Omental fat pad (tissue), 4 donors: Measurements from ENCODE around the gene ORC6. TPM values are rescaled to one million over a fixed set of nuclear protein-coding genes. Genes with fewer than 3 reads are reported as not detected.
A peak's percentile ranks its signal among the peaks of the same experiment; 100 is the strongest.

ENCODE experiments used
- ATAC-seq: fragments of 150-250 bp; one replicate; pipeline ENCODE4 v1.9.1; 2016; ENCODE audit warnings: mild to moderate bottlenecking, moderate library complexity; ENCODE audit not compliant: low FRiP score
- DNase-seq: peaks from one replicate; pipeline ENCODE4 v3.0.0-alpha.2; 2019; ENCODE audit warnings: low spot score
- CTCF ChIP-seq, 3 donors: fragments of 450-650 bp; IDR thresholded peaks; one replicate each; pipeline ENCODE4 v1.5.1; 2016 to 2017; ENCODE audit warnings: antibody characterized with exemption in 3 of 3, mild to moderate bottlenecking in 3 of 3, moderate library complexity in 2 of 3
- total RNA-seq, 4 donors: library from RNA; depleted of rRNA; stranded (reverse); fragments of >200 nt; gene quantifications; one replicate each; pipeline ENCODE4 v1.1.0, GENCODE V29; 2016

The ORC6 gene, protein sequence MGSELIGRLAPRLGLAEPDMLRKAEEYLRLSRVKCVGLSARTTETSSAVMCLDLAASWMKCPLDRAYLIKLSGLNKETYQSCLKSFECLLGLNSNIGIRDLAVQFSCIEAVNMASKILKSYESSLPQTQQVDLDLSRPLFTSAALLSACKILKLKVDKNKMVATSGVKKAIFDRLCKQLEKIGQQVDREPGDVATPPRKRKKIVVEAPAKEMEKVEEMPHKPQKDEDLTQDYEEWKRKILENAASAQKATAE
- 1 to 10 TPM in 2 of 4 donors, under 1 TPM in 2; 0.63 to 3.1 (median 1.5) TPM for total RNA-seq

DNA sequence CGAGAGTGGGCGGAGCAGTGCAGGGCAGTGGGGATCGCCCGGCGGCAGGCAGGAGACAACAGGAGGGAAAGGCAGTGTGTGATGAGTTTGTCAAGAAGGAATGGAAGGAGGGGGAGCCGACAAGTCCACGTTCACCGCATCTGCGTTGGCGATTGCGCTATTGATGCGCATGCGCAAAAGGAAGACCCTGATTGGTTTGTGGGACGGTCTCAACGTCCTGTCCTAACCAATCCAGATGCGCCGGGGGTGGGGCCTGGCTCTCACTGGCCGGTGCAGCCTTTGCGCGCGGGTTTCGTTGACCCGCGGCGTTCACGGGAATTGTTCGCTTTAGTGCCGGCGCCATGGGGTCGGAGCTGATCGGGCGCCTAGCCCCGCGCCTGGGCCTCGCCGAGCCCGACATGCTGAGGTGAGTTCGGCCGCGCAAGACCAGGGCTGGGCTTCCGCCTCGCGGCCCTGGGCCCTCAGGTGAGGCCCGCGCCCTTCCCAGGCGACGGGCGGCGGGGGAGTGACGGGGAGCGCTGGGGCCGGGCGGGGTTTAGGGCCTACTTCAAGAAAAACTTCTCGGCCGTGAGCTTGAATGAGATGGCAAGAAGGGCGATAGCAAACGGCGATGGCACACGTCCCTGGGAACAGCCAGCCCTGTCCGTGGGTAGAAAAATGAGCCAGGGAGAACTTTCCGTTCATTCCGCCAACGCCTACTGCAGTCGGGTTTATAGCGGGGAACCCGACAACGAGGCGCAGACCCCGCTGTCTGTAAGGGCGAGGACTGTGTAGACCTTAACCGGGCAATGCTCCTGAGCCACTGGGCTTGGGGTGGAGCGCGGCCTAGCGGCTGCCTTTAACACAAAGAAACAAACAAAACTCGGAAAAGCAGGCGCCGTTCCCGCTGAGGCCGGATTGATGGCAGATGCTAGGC is at the start of gene ORC6:
TSS of gene ORC6 (plus strand) at position 295 of the 916 bp plus-strand sequence. CDS start at position 342, 47 bp downstream.
- ATAC-seq, result peak; percentile 96
- peak; percentile 99 for DNase-seq
- no peak for TF ChIP-seq CTCF (IDR thresholded peaks at IDR 0.05)

GRCh38 chr16:46648656-46649055 is 40.8 kb upstream of the ORC6 start:
- DNase-seq (no peak), ATAC-seq (no peak)
- no peak for TF ChIP-seq CTCF (IDR thresholded peaks at IDR 0.05)

GRCh38 chr16:46649588-46650253 is 39.7 kb upstream of the ORC6 start:
- DNase-seq (no peak), ATAC-seq (peak; percentile 70)
- TF ChIP-seq CTCF (IDR thresholded peaks at IDR 0.05), result no peak

DNA sequence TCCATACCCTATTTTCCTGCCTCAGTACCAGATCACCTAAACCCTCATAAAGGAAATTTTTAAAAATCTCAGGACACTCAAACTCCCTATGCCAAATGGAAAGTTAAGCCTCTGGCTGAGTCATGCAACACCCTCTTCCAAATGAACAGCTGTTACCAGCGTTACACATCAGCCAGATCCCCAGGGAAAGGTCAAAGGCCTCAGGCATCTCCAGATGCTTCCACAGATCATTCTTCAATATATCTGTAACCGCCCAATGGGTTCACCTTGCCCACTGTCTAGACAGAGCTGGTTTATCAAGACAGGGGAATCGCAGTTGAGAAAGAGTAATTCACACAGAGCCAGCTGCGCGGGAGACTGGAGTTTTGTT is 39.2 kb upstream of the ORC6 start:
- no peak for TF ChIP-seq CTCF (IDR thresholded peaks at IDR 0.05)
- DNase-seq, result no peak
- no peak for ATAC-seq

DNA sequence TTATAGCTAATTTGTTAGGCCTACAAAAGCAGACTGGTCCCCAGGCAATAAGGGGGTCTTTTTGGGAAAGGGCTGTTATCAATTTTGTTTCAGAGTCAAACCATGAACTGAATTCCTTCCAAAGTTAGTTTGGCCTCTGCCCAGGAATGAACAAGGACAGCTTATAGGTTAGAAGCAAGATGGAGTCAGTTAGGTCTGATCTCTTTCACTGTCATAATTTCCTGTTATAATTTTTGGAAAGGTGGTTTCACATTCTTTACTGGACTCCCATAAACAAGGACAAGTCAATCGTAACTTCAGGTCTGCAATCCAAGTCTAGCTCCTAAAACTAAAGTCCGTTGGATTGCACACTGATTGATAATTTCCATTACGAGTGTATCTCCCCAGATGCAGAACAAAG is 38.2 kb upstream of the ORC6 start:
- no peak for DNase-seq
- TF ChIP-seq CTCF (IDR thresholded peaks at IDR 0.05), result no peak
- no peak for ATAC-seq

- no peak for DNase-seq
- no peak for TF ChIP-seq CTCF (IDR thresholded peaks at IDR 0.05)
- ATAC-seq, result no peak
These were observed 30.5 kb upstream of the ORC6 start for GRCh38 chr16:46658925-46659324.
